ENCODE measurements around the gene FAM162A. TPM values are rescaled to one million over a fixed set of nuclear protein-coding genes. Genes with fewer than 3 reads are reported as not detected.

Gene FAM162A
- total RNA-seq, 2 experiments from 2014 or later: 32.8 to 34.6 TPM

GRCh38 chr3:122366379-122366749, 17.6 kb upstream of the FAM162A start:
- H3K9me3 Mint-ChIP-seq: no peaks in the 10 kb centered on the region
- H3K27ac ChIP-seq (ENCODE audit: low read depth in 1 of 2, low read length in 2 of 2): no peak overlapping the region
- H3K4me1 ChIP-seq (ENCODE audit: insufficient read depth, low read length): no peaks in the 10 kb centered on the region
- H3K4me3 ChIP-seq (ENCODE audit: low read length): no peak overlapping the region
- no peaks in the 10 kb centered on the region for H3K27me3 ChIP-seq (ENCODE audit: control insufficient read depth in 1 of 2, insufficient read depth in 2 of 2, low read length in 2 of 2)
- H3K4me3 Mint-ChIP-seq: no peak overlapping the region
- intact Hi-C loops (cut with DNase I, micrococcal nuclease): no loop called here
- no peaks in the 10 kb centered on the region for H3K9me3 ChIP-seq (ENCODE audit: control insufficient read depth in 1 of 2, insufficient read depth in 1 of 2, low read length in 2 of 2)
- H3K36me3 Mint-ChIP-seq (ENCODE audit: low read depth): peaks cover 83% of the 10 kb centered on the region
- H3K27me3 Mint-ChIP-seq: no peaks in the 10 kb centered on the region
- no peak for TF ChIP-seq CTCF (IDR thresholded peaks at IDR 0.05)
- no peak overlapping the region for H3K27ac Mint-ChIP-seq
- peaks cover 67% of the 10 kb centered on the region for H3K36me3 ChIP-seq (ENCODE audit: insufficient read depth, low read length)
- ATAC-seq (ENCODE audit: poor library complexity) (no peak), DNase-seq (no peak)
- CTCF ChIA-PET: no interaction called here
- H3K4me1 Mint-ChIP-seq (ENCODE audit: low read depth): no peaks in the 10 kb centered on the region
- POLR2A ChIA-PET: no interaction called here

GRCh38 chr3:122374034-122374433, 9.9 kb upstream of the FAM162A start:
- Mint-ChIP-seq H3K27ac (no peak overlapping the region), H3K4me3 (no peak overlapping the region), H3K9me3 (no peaks in the 10 kb centered on the region), H3K36me3 (ENCODE audit: low read depth) (peaks cover 38% of the 10 kb centered on the region), H3K4me1 (ENCODE audit: low read depth) (peaks cover 6% of the 10 kb centered on the region), H3K27me3 (no peaks in the 10 kb centered on the region)
- TF ChIP-seq CTCF (IDR thresholded peaks at IDR 0.05): no peak
- H3K9me3 ChIP-seq (ENCODE audit: control insufficient read depth in 1 of 2, insufficient read depth in 1 of 2, low read length in 2 of 2): no peaks in the 10 kb centered on the region
- no peak for DNase-seq
- POLR2A ChIA-PET: no interaction called here
- H3K4me1 ChIP-seq (ENCODE audit: insufficient read depth, low read length): no peaks in the 10 kb centered on the region
- H3K27ac ChIP-seq (ENCODE audit: low read depth in 1 of 2, low read length in 2 of 2): no peak overlapping the region
- ATAC-seq (ENCODE audit: poor library complexity): no peak
- no peaks in the 10 kb centered on the region for H3K27me3 ChIP-seq (ENCODE audit: control insufficient read depth in 1 of 2, insufficient read depth in 2 of 2, low read length in 2 of 2)
- peaks cover 21% of the 10 kb centered on the region for H3K36me3 ChIP-seq (ENCODE audit: insufficient read depth, low read length)
- CTCF ChIA-PET: no interaction called here
- no peak overlapping the region for H3K4me3 ChIP-seq (ENCODE audit: low read length)
- intact Hi-C loops (cut with DNase I, micrococcal nuclease): no loop called here

- POLR2A ChIA-PET: no interaction called here
- H3K36me3 Mint-ChIP-seq (ENCODE audit: low read depth): peaks cover 19% of the 10 kb centered on the region
- DNase-seq: no peak
- Histone ChIP-seq H3K4me1 (ENCODE audit: insufficient read depth, low read length) (peaks cover 4% of the 10 kb centered on the region), H3K27me3 (ENCODE audit: control insufficient read depth in 1 of 2, insufficient read depth in 2 of 2, low read length in 2 of 2) (no peaks in the 10 kb centered on the region), H3K36me3 (ENCODE audit: insufficient read depth, low read length) (peaks cover 5% of the 10 kb centered on the region), H3K4me3 (ENCODE audit: low read length) (no peak overlapping the region), H3K9me3 (ENCODE audit: control insufficient read depth in 1 of 2, insufficient read depth in 1 of 2, low read length in 2 of 2) (no peaks in the 10 kb centered on the region), H3K27ac (ENCODE audit: low read depth in 1 of 2, low read length in 2 of 2) (no peak overlapping the region)
- no peaks in the 10 kb centered on the region for H3K27me3 Mint-ChIP-seq
- H3K9me3 Mint-ChIP-seq: no peaks in the 10 kb centered on the region
- H3K4me3 Mint-ChIP-seq: no peak overlapping the region
- TF ChIP-seq CTCF (IDR thresholded peaks at IDR 0.05): no peak
- intact Hi-C loops (cut with DNase I, micrococcal nuclease): no loop called here
- CTCF ChIA-PET: no interaction called here
- peaks cover 19% of the 10 kb centered on the region for H3K4me1 Mint-ChIP-seq (ENCODE audit: low read depth)
- no peak for ATAC-seq (ENCODE audit: poor library complexity)
- no peak overlapping the region for H3K27ac Mint-ChIP-seq
These were observed 6.0 kb upstream of the FAM162A start for GRCh38 chr3:122377975-122378374.
